Testis (tissue), 2 donors: Measurements from ENCODE around the gene BCL11A.

Experiments
- CTCF ChIP-seq, 3 experiments: fragments of 450-650 bp in 2 of 3; fragments of 200-600 bp in 1 of 3; sonication (generic) in 1 of 3; IDR thresholded peaks; one replicate each; pipeline ENCODE4 v1.5.1; 2016 to 2019; ENCODE audit warnings: antibody characterized with exemption in 3 of 3, mild to moderate bottlenecking in 2 of 3, moderate library complexity in 1 of 3
- POLR2A ChIP-seq: fragments of 450-650 bp; IDR thresholded peaks from one replicate; pipeline ENCODE4 v1.6.1; 2017; ENCODE audit warnings: antibody characterized with exemption, mild to moderate bottlenecking, moderate library complexity

- no peak for TF ChIP-seq POLR2A
- TF ChIP-seq CTCF (IDR thresholded peaks at IDR 0.05): no peak
These were observed 16.7 kb downstream of the BCL11A start for GRCh38 chr2:60536746-60537145.
